GM21786 (cell line): ENCODE data around the gene ZDHHC22.

Experiments used
- ATAC-seq: cut with Tn5 transposase; IDR thresholded peaks from one replicate; pipeline ENCODE4 v1.9.1; 2021; ENCODE audit not compliant: unreplicated experiment

The ZDHHC22 gene

GRCh38 chr14:77131206-77131605 is 10.4 kb downstream of the ZDHHC22 start:
- no peak for ATAC-seq

DNA sequence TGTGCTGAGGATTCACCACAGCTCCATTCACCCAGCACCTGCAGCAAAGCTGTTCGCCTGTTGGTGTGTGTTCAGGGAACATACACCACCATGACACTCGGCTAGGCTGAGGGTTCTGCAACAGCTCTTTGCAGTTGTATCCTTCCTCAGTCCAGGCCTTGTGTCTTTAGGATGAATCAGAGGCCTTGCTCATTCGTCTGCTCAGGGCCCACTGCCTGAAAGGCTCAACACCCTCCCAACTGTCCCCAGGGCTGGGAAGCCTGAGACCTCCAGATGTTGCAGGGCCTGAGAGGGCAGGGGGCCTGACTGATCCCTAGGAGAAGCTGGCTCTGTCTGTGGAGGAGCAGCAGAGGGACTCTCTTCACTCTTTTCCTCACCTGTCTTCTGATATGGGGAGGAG is 11.2 kb downstream of the ZDHHC22 start:
- no peak for ATAC-seq

DNA sequence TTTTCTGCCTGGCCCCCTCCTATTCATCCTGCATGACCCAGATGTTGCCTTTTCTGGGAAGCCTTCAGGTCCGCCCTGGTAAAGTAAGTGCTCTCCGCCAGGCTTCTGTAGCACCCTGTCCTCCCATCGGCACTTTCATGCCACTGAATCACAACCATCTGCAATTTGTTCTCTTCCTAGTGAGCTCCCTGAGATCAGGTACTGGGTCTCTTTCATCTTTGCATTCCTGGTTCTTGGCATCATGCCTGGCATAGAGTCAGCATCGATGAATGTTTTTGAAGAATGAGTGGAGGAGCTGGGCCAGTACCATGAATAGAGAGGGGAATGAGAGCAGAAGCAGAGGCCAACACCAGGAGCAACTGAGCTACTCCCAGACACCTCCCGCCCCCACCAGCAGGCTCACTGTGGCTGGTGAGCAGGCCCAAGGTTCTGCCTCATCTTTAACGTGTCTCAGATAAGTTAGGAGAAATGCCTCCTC is 13.1 kb downstream of the ZDHHC22 start:
- no peak for ATAC-seq

- no peak for ATAC-seq
These were observed 15.1 kb downstream of the ZDHHC22 start for GRCh38 chr14:77126461-77126990.

DNA sequence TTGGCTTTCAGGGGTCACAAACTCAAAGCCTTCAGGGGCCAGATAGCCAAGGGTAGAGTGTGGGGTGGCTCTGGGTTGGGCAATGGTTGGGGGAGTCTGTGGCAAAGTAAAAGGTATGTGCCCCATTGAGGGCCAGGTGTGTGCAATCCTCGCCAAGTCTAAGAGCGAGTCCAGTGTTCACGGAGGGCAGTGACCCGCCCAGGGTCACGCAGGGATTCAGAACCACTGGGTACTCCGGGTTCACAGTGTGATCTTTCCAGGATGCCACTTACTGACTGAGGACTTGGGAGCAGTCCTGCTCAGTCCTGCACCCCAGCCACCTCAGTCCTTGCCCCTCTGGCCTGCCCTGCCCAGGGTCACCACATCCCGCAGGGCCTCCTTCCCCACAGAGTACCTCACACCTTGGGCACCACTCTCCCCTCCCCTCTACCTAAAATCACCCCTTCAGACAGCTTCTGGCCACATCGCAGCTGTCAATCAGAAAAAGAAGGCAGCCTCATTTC is 15.7 kb downstream of the ZDHHC22 start:
- no peak for ATAC-seq

- ATAC-seq: no peak
These were observed 16.2 kb downstream of the ZDHHC22 start for GRCh38 chr14:77125281-77125801.

DNA sequence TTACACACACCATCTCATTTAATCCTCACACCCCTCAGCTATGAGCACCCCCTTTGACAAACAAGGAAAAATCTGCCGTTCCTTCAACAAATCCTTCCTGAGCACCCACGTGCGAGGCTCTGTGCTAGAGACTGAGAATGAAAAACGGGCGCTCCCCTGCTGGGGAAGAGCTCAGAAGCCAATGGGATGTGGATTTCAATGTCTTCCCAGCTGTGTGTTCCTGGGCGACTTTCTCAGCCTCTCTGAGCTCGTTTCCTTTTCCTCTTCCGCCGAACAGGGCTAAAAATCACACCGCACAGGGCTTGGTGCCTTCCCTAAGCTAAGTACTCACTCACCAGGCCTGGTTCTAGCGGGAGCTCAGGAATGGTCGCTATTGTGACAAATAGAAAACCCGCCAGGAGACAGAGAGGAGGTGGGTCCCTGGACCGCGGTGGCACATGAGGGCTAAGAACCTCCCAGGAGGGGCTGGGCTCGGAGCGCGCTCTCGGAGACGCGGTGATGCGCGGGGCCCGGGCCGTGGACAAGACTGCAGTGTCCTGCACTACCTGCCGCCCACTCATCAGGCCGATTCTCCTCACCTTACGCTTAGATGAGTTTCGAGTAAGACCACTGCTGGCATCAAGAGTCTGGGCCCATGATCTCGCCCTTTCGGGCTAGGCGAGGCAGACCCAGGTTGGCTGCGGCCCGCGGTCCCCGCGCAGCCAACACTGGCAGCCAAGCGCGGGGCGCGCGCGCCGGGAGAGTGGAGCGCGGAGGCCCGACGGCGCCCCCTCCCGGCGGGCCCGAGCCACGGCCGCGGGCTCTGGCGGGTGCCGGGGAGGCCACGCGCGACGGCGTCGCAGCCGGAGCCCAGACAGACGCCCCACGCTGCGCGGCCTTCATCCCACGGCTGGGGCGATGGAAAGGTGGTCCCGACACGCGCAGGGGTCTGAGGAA is 17.0 kb downstream of the ZDHHC22 start:
- no peak for ATAC-seq

GRCh38 chr14:77123381-77124325 is 17.9 kb downstream of the ZDHHC22 start:
- no peak for ATAC-seq

GRCh38 chr14:77122526-77123125 is 19.0 kb downstream of the ZDHHC22 start:
- ATAC-seq: no peak

- peak; percentile 82 for ATAC-seq
These were observed 20.5 kb downstream of the ZDHHC22 start for GRCh38 chr14:77120771-77121743.

DNA sequence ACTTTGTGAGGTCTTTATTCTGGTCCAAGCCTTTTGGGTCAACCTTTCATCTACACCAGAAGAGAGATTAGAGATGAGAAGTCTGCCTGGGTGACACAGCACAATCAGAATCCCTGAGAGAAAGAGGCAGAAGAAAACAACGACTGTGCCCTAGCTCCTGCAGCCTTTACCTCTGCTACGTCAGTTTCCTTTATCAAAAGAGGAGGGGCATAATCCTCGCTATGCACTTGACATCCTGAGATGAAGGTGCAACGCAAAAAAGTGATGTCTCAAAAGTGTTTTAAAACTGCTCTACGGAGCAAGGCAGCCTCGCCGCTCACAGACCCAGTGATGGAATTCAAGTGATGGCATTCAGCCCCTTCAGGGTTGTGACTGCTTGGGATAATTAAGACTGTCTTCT is 21.7 kb downstream of the ZDHHC22 start:
- no peak for ATAC-seq

DNA sequence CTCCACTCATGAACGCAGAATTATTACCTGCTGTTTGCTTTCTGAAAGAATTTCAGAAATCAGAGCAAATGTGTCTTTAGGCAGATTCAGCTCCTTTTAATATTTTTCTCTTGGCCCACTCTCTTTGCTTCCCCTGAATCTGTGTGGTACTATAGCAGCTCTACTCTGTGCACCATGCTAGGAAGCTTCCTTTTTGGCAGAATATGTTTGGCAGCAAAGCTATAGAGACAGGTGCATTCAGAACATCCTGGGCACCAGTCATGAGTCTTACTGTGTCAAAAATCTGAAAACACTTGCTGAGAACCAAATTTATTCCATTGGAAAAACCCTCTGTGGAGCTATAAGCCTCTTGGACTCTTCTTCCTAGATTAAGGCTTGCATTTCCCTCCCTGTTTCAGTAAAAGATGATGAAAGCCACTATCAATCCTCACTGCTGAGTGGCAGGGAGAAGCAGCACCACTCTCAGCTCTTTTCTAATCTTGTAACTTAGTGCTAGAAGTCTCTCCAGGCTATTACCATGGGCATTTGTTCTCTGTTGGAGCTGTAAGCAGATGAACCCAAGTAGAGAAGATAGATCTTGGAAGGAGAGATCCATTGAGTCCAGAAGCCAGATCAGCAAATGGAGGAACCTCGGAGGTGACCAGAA is 25.3 kb downstream of the ZDHHC22 start:
- no peak for ATAC-seq

GRCh38 chr14:77114609-77115008 is 27.0 kb downstream of the ZDHHC22 start:
- no peak for ATAC-seq

GRCh38 chr14:77113644-77114043 is 27.9 kb downstream of the ZDHHC22 start:
- no peak for ATAC-seq

DNA sequence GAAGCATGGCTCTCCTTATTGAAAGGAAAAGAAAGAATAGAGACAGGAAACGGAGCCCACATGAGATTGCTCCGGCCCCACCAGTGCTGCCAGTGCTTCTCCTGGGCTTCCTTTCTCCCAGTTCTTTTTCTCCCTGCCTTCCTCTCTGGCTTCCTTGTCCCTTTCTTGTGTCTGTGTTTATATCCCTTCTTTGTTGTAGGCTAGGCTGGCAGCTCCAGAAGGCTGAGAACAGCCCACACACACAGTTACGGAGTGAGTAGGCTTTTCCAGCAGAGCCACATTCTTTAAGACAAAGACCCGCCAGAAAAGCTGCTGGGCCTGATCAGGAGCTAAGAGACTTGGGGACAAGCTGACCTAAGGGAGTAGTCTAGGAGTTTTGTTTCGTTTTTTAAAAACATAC is 30.6 kb downstream of the ZDHHC22 start:
- ATAC-seq: no peak

GRCh38 chr14:77110286-77110685 is 31.3 kb downstream of the ZDHHC22 start:
- ATAC-seq: no peak

DNA sequence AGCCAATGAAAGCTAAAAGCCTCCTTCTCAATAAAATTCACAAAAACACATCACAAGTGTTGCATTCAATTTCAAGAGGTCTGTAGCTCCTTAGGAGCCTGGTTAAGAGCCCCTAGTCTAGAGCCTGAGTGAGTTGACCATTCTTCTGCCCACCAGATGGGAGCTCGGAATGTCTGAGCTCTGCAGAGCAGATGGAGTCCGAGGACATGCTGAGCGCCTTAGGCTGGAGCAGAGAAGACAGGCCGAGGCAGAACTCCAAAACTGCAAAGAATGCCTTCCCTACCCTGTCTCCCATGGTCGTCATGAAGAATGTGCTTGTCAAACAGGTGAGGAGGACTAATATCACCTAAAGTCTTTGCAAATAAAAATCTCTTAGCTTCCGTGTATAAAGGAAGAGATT is 31.9 kb downstream of the ZDHHC22 start:
- no peak for ATAC-seq

DNA sequence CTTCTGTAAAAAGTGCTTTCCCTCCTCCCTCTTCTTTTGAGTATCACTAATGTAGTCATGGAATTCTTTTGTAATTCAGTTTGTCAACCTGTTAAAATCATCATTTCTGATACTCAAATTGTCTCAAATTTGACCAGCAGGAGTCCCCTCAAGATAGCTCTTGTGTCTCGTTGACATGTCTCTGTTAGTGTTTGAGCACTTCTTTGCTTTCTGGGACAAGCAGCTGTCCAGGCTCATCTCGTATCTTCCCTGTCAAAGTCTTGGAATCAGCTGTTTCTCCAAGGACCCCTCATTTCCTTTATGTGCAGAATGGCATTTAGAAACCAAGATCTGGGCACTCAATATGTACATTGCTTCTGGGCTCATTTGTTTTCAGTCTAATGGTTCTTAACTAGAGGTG is 32.8 kb downstream of the ZDHHC22 start:
- no peak for ATAC-seq

DNA sequence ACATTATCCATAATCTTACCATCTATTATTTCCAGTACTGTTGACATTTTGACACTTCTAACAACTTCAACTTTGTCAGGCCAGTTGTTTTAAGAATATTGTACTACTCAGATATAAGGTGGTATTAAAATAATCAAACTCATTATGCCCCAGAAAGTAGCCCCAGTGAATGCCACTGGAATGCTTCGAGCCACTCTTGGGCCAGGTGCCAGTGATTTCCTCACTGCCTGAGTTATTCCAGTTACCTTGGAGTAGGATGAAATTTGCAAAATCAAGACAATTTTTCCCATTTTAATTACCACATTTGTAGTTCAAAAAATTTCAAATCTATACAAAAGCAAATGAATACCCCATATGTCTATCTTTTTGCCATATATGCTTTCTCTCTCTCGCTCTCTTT is 34.4 kb downstream of the ZDHHC22 start:
- ATAC-seq: no peak
